GM21381 (cell line): Measurements from ENCODE around the gene CLDN7.

Experiments used
- ATAC-seq: cut with Tn5 transposase; IDR thresholded peaks from one replicate; pipeline ENCODE4 v1.9.1; 2021; ENCODE audit warnings: mild to moderate bottlenecking, moderate library complexity; ENCODE audit not compliant: unreplicated experiment

CLDN7 gene

DNA sequence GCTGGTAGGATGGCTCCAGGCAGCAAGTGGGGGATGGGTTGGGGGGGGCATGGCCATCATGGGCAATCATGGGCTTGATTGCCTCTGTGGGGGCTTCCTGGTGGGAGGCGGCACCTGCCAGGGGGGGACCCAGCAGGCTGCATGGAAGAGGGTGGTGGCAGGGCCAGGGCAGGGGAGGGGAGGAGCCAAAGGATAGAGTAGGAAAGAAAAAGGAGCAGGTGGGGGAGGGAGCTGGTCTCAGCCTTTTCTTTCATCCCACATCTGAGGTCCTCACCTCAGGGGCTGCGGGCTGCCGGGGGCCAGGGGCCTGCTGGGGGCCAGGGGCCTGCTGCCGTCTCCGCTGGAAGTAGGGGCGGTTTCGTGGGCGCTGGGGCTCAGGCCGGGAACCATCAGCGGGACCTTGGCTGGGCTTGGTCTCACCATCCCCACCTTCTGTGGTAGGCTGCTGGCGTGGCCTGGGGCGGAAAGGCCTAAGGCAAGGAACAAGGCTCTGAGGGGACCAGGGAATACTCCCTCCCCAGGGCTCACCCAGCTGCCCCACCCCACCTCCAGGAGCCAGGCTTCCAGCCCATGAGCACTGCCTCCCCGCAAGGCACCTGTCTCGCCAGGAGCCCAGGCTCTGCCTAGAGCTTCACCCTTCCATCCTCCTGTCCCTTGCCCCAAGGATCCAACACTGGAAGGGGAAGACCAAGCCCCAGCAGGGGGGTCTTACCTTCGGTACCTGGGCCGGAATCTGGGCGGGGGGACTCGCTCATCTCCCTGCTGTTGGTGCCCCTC, 27.2 kb upstream of the CLDN7 start:
- ATAC-seq: no peak

DNA sequence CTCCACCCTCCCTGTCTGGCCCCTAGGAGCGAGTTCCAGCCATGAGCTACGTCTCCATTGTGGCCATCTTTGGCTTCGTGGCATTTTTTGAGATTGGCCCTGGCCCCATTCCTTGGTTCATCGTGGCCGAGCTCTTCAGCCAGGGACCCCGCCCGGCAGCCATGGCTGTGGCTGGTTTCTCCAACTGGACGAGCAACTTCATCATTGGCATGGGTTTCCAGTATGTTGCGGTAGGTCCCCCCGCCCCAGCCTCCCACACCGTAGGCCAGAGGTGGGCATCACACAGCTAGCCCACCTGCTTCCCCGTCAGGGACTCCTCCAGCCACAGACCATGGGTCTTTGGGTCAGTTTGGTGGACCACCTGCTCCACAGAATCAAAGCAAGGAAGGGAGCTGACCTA, 23.4 kb upstream of the CLDN7 start:
- no peak for ATAC-seq

GRCh38 chr17:7284911-7285310, 22.6 kb upstream of the CLDN7 start:
- ATAC-seq: no peak

DNA sequence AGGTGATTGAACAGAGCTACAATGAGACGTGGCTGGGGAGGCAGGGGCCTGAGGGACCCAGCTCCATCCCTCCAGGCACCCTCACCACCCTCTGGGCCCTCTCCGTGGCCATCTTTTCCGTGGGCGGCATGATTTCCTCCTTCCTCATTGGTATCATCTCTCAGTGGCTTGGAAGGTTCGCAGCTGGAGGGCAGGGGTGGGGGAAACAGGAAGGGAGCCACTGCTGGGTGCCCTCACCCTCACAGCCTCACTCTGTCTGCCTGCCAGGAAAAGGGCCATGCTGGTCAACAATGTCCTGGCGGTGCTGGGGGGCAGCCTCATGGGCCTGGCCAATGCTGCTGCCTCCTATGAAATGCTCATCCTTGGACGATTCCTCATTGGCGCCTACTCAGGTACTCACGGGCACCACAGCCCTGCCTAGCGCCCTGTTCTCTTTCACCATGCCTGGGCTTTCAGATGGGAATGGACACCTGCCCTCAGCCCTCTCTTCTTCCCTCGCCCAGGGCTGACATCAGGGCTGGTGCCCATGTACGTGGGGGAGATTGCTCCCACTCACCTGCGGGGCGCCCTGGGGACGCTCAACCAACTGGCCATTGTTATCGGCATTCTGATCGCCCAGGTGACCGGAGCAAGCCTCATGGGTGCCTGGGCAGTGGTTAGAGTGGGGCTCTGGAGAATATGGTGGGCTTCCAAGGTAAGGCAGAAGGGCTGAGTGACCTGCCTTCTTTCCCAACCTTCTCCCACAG, 21.4 kb upstream of the CLDN7 start:
- ATAC-seq: no peak

DNA sequence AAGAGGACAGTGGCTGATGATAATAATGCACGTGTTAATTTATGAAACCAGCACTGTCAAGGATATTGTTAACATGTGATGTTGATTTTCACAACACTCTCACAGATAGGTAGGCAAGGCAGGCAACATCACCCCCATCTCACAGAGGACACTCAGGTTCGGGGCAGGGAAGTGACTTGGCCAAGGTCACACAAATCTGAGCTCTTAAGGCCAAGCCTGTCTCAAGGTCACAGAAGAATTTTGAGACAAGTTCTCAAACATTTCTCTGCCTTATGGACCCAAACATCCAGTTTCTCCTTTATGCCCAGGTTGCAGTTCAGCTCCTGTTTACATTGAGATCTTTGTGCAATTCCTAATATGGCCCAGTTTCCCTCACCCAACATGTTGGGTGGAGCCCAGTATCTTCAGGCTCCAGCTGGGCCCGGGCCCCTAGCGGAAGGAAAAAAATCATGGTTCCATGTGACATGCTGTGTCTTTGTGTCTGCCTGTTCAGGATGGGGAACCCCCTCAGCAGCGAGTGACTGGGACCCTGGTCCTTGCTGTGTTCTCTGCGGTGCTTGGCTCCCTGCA, 20.6 kb upstream of the CLDN7 start:
- ATAC-seq: no peak

DNA sequence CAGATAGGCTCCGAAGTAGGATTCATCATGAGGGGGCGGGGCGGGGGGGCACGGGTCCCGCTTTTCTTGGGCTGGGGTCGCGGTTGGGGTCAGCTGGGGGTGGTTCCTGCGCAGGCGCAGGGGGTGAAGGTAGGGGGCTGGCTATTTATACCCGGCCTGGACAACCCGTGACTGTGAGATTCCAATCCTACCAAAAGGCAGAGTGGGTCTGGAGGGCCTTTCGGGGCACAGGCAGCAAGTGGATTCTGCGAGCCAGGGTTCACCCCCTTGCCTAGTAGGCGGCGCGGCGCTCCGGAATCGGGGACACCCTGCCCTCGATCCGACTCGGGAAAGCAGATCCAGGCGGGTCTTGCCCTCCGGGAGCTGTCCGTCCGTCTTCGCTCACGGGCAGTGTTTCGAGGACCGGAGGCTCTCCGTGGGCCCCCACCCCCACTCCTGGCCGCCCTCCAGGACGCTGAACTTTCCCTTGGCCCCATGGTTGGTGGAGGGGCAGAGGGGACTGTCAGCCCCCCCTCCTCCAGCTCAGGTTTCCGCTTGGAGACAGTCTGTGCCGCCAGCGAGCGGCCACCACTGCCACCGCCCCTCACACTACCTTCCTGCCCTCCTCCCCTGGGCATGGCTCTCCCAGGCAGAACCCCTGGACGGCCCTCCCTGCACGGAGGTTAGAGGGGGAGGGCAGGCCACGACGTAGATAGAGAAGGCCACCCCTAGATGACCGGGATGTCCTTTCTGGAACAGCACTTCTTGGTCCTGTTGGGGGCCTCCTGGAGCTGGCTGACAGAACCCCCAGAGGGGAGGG, 19.9 kb upstream of the CLDN7 start:
- no peak for ATAC-seq

DNA sequence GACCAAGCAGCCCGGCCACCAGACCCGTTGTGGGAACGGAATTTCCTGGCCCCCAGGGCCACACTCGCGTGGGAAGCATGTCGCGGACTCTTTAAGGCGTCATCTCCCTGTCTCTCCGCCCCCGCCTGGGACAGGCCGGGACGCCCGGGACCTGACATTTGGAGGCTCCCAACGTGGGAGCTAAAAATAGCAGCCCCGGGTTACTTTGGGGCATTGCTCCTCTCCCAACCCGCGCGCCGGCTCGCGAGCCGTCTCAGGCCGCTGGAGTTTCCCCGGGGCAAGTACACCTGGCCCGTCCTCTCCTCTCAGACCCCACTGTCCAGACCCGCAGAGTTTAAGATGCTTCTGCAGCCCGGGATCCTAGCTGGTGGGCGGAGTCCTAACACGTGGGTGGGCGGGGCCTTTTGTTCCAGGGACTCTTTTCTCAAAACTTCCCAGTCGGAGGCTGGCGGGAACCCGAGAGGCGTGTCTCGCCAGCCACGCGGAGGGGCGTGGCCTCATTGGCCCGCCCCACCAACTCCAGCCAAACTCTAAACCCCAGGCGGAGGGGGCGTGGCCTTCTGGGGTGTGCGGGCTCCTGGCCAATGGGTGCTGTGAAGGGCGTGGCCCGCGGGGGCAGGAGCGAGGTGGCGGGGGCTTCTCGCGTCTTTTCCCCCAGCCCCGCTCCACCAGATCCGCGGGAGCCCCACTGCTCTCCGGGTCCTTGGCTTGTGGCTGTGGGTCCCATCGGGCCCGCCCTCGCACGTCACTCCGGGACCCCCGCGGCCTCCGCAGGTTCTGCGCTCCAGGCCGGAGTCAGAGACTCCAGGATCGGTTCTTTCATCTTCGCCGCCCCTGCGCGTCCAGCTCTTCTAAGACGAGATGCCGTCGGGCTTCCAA, 19.0 kb upstream of the CLDN7 start, which contains the start of gene SLC2A4:
Gene SLC2A4 (plus strand): TSS at position 645 of the 879 bp plus-strand sequence. CDS start 217 bp downstream, at position 862.
- ATAC-seq: peak; percentile 63

DNA sequence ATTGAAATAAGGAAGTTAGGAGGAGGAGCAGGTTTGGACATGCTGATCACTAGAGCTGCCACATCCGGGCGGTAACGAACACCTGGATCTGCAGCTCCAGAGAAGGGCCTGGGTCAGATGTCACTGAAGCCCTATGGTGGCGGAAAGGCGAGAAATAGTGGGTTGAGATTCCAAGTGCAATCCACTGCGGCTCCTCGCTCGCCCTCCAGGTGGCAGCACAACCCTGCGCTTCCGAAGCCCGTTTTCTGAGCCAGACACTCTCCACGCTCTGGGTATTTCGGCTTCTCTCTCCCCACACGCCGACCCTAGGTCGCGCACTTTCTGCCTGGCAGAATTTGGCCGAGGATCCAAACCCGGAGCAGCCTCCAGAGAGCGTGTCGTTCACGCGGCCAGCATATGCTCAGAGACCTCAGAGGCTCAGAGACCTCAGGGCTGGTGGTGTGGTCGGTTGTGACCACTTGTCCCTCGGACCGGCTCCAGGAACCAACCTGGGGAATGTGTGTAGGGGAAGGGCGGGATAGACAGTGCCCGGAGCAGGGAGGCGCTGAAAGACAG, 18.3 kb upstream of the CLDN7 start:
- peak; percentile 40 for ATAC-seq

GRCh38 chr17:7279448-7279847, 17.2 kb upstream of the CLDN7 start:
- ATAC-seq: no peak

DNA sequence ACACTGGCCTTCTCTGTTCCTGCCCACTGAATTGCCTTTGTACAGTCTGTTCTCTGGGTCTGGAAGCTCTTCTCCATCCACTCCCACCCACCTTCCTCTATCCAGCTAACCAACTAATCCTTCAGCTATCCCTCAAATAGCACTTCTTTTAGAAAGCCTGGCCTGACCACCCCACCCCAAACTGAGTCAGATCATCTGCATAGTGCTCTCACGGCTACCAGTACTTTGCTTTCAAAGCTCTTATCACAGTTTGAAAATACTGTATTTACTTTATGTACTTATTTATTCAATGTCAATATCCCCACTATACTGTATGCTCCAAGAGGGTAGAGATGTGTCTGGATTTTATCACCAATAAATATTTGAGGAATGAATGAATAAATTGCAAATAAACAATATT, 4.5 kb upstream of the CLDN7 start:
- no peak for ATAC-seq

DNA sequence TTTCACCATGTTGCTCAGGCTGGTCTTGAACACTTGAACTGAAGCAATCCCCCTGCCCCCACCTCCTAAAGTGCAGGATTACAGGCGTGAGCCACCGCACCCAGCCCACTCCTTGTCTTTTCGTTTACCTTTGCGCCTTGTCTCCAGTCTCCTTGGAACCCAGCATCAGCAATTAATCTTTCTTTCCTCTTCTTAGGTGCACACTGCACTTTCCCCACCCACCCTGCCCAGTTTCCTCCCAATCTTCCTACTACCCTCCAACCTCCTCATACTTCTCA, 1.5 kb upstream of the CLDN7 start:
- no peak for ATAC-seq

- no peak for ATAC-seq
These were observed 890 bp upstream of the CLDN7 start for GRCh38 chr17:7262935-7263800.

DNA sequence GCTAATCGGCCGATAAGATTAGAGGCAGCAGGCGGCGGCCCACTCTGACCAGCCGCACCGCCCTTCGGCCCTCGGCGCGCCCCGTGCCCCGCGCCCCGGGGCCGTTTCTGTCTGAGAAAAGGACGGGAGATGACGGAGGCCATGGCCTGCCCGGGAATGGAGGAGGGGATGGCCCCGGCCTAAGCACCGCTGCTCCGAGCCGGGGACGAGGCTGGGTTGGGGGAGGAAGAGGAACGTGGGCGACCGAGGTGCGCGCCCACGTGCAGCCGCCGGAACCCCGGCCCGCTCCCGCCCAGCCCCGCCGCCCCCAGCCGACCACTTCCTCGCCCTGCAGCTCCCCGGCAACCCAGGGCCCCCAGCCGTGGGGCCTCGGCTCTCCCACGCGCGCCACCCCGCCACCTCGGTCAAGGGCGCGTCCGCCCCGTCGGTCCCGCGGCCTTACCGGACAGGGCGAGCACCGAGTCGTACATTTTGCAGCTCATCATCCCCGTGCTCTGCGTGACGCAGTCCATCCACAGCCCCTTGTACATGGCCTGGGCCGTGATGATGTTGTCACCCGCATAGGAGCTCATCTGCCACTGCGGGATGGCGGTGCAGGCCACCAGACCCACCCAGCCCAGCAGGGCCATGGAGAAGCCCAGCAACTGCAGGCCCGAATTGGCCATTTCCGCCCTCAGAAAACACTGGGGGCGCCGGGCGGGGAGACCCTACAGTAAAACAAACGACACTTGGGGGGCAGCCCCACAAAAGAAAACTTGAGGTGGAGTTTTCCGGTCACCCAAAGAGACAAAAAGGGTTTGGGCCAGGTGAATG, 693 bp downstream of the CLDN7 start:
- ATAC-seq: no peak

DNA sequence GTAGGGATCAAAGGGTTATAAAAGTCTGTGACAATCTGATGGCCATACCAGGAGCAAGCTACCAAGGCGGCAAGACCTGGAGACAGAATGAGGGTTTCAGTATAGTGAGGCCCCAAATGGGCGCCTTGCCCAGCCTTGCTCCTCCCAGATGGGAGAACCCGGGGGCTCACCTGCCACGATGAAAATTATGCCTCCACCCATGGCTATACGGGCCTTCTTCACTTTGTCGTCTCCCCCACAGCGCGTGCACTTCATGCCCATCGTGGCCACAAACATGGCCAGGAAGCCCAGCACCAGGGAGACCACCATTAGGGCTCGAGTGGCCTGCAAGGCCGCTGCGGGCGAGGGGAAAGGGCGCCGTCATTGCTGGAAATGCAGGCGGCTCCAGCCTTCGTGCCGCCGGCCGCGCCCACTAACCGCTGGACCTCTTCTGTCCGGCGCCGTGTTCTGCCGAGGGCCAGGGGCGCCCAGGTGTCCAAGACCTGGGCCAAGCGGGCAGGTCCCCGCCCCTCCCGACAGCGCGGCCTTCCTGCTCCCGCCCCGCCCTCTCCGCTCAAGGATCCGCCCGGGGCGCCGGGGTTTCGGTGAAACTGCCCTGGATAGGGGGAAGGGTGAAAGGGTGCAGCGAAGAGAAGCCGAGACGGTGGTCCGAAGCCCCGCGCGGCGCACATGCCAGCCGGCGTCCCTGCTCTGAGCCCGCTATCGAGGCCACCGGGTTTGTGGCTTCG, 1.5 kb downstream of the CLDN7 start:
- no peak for ATAC-seq

DNA sequence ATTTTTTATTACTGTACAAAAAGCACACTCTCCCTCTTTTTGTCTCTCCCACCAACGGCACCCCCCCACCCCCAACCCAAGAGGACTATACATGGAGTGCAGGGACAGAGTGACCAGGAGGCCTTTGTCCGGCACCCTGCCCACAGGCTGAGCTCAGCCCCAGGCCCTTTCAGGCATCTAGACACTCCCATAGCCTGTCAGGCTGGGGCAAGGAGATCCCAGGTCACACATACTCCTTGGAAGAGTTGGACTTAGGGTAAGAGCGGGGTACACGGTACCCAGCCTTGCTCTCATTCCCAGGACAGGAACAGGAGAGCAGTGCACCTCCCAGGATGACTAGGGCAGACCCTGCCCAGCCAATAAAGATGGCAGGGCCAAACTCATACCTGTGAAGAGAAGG, 2.1 kb downstream of the CLDN7 start:
- no peak for ATAC-seq

DNA sequence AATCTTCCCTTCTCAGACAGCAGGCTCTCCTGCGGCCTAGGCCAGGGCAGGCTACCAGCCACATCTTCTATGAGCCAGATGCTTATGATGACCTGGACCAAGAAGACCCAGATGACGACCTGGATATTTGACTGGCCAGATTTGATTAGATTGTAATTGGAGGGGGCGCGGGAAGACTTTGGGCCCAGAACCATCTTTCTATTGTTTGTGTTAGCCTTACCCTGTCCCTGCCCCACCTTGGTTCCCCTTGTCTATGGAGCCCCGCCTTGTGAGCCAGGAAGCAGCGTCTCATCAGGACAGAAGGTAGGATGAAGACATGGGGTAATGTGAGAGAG, 2.8 kb downstream of the CLDN7 start:
- ATAC-seq: no peak

GRCh38 chr17:7258731-7259554, 3.3 kb downstream of the CLDN7 start:
- ATAC-seq: no peak
